HG03457 (cell line): Measurements from ENCODE around the gene PCSK5.

Source experiments
- ATAC-seq: cut with Tn5 transposase; IDR thresholded peaks from one replicate; pipeline ENCODE4 v1.9.1; 2021; ENCODE audit warnings: moderate number of reproducible peaks; ENCODE audit not compliant: unreplicated experiment

PCSK5 gene

DNA sequence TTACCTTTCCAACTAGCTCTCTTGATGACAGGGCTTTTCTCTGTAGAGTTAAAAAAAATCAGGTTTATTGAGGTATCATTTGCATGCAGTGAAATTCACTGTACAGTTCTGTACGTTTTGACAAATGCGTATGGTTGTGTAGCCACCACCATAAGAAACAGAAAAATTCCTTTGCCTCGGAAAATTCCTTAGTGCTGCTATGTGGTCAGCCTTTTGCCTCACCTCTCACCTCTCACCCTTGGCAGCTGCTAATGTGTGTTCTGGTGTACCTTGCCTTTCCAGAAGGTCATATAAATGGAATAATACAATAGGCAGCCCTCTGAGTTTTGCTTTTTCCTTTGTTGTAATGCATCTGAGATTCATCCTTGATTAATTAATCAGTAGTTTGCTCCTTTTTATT is 28.4 kb downstream of the PCSK5 start:
- no peak for ATAC-seq

DNA sequence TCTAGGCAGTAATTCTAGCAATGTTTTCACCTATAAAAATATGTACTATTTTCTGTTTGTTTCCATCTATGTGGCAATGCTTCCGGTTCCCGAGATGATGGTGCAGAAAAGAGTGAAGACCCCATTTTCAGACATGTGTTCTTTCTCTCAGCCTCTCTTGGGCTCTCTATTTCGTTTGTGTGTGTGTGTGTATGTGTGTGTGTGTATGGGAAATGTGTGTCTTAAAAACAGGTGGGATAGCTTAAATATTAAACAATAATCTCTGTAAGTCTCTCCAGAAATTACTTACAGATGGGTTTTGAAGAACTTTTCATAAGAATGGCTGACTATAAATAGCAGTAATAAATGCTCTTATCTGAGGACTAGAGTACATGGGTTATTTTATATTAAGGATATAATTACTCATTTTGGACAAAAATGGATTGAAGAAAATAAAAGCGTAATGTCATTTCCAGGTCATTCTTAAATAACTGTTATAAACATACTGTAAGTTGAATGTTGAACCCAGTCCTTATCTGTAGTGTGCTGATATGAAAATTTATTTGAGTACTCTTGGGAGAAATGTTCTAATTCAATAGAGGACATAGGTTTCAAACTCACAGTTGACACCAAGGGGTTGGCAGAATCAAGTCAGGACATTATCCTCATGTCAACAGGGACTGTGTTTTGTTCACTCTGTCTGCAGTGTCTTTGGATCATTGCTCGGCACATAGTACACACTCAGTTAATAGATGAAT is 31.1 kb downstream of the PCSK5 start:
- ATAC-seq: no peak

DNA sequence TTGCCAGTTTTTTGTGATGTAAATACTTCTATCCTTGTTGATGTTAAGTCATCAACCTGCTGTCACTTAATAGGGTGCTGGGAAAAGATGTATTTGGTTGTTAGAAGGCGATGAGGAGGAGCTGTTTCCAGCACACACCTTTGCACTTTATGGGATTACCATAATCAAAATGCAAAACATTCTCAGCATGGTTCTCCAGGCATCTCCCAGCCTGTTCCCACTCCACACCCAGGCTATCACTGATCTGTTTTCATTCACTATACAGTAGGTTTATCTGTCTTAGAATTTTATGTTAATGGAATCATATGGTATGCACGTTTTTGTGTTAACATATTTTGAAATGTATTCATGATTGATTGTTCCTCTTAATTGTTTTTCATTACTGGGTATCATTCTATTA is 35.9 kb downstream of the PCSK5 start:
- no peak for ATAC-seq

DNA sequence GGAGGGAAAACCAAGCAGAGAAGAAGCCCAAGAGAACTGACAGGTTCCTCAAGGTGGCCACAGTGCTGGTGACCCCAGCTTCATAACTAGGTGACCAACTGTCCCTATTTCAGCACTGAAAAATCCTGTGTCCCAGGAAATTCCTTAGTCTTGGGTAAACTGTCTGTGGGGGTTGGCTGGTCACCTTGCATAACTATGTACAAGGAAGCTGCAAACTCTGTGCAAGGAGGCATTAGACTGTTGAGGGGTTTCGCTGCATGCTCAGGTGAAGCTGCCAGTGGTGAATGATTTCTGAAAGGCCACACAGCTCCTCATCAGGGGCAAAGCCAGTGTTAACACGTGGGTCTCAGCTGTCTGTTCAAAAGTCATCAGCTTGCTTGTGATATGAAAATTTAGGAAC is 36.9 kb downstream of the PCSK5 start:
- ATAC-seq: no peak

DNA sequence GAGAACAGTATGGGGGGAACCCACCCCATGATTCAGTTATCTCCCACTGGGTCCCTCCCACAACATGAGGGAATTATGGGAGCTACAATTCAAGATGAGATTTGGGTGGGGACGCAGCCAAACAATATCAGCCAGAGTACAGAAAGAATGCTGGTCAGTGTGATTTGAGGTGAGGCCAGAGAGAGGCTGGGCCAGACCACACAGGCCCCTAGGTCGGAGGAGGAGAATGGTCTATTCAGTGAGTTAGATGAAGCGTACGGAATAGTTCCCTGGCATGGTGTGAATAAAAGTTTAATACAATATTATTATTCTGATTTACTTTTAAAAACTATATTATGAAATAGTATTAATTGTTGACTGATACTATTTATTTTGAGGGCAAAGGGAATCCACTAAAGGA is 39.7 kb downstream of the PCSK5 start:
- no peak for ATAC-seq

DNA sequence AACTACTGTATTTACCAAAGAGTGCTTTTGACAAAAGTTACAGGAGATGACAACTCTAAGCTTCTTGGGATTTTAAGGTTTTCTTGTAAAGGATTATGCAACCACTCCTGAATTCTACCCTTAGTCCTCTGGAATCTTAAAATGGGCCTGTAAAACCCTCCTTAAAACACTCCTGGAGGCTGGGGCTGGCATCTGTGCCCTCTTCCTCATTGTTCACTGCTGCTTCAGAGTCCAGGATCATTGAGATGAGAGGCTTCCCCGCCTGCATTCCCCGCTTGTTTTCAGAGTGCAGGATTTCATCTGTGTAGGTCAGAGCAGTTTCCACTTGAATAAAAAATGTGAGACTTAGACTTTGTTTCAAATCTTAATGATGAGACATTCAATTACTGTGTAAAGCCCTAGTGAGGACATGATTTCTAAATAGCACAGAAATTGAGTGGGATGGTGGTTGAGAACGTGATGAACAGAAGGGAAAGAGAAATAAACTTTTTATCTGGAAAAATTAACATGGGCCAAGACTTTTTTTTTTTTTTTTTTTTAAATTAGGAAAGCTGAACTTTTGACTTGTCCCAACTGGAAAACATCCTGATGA is 40.4 kb downstream of the PCSK5 start:
- no peak for ATAC-seq

DNA sequence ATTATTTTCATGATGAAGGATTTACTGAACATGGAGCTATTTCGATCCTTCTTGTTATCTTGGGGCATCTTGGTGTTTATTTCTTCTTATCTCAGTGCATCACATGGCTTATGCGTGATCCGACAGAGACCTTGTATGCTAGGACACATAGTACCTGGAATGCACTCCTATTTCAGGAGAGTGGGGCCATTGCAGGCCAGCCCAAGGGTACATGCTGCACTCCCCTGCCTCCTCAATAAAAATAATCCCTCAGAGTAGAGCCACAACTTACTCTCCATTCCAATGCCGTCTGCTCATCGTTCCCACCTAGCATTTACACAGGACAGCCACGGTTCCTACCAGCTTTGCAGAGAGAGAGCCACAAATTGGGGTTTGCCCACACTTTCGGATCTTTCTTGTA is 43.5 kb downstream of the PCSK5 start:
- ATAC-seq: no peak

DNA sequence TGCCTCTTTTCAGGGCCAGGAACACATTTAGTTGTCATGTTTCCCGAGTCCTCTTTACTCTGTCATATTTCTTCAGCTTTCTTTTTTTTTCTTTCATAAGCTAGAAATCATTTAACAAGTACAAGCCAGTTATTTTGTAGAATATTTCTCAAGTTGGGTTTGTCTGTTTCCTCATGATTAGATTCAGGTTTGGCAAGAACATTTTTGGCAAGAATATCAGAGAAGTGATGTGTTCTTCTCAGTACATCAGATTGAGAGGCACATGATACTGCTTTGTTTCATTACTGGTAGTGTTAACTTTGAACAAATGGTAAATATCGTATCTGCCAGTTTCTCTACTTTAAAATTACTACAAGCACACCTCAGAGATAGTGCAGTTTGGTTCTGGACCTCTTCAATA is 45.1 kb downstream of the PCSK5 start:
- ATAC-seq: no peak

DNA sequence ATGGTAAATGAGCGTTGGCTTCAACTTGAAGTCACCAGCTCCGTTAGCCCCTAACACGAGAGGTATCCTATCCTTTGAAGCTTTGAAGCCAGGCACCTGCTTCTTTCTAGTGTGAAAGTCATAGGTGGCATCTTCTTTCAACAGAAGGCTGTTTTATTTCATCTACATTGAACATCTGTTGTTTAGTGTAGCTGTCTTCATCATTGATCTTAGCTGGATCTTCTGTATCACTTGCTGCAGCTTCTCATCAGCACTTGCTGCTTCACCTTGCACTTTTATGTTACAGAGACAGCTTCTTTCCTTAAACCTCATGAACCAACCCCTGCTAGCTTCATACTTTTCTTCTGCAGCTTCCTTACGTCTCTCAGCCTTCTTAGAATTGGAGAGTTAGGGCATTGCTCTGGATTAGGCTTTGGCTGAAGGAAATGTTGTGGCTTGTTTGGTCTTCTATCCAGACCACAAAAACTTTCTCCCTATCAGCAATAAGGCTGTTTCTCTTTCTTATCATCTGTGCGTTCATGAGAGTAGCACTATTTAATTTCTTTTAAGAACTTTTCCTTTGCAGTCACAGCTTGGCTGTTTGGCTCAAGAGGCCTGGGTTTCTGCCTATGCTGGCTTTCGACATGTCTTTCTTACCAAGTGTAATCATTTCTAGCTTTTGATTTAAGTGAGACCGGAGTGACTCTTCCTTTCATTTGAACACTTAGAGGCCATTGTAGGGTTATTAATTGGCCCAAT is 47.2 kb downstream of the PCSK5 start:
- ATAC-seq: no peak

DNA sequence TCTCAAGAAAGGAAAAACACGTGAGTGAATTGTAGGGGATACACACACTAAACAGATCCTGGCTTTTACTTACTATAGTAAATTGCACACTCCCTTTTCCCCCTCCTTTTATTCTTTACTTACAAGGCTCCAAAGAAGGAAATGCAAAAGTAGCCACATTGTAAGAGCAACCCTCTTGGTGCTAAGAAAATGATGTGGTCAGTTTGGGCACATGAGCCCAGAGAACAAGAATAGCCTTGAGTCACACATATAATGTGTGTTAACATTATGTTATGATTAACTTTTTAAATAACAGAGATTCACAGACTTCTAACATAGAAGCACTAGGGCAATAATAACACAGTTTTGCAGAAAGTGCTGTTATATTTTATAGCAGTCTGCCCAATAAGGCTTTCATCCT is 48.5 kb downstream of the PCSK5 start:
- no peak for ATAC-seq

DNA sequence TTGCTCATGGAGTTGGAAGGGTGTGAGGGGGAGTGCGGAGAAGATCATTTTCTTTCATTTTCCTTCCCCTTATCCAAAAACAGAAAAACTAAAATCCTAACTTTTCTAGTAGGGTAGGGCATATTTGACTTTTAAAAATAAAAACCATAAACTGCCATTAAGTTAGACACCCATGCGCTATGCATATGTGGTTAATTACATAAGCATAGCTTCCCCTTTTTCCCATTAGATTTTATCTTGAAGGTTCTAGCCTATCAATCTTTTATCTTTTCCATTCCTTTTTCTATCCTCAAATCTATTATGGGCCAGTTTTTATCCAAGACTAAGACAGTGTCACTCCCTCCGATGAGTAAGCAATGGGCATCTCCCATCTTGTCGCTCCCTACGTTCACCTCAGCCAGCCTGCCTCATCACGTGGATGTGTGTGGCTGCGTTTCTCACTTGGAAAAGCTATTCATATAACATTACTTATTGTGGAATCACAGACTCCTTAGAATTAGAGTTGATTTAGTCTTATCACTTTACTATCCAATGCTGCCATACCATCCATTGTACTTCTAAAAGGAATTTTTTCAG is 49.2 kb downstream of the PCSK5 start:
- ATAC-seq: no peak

DNA sequence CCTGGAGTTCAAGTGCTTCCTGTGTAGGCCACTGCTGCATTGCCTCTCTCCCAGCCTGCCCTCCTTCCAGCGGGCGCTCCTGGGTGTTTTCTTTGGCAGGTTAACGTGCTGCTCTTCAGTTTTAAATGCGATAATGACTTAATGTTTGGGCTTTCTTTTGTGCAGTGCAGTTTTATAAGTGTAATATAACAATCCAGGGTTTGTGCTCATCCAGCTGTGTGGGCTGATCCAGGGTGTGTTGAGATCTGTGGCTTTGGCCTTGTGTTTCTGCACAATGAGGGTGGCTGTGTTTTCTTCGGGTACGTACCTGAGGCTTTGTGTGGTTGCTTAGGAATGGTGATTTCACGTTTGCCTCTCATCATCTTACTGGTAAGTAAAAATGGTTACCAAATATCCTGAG is 50.6 kb downstream of the PCSK5 start:
- ATAC-seq: no peak

DNA sequence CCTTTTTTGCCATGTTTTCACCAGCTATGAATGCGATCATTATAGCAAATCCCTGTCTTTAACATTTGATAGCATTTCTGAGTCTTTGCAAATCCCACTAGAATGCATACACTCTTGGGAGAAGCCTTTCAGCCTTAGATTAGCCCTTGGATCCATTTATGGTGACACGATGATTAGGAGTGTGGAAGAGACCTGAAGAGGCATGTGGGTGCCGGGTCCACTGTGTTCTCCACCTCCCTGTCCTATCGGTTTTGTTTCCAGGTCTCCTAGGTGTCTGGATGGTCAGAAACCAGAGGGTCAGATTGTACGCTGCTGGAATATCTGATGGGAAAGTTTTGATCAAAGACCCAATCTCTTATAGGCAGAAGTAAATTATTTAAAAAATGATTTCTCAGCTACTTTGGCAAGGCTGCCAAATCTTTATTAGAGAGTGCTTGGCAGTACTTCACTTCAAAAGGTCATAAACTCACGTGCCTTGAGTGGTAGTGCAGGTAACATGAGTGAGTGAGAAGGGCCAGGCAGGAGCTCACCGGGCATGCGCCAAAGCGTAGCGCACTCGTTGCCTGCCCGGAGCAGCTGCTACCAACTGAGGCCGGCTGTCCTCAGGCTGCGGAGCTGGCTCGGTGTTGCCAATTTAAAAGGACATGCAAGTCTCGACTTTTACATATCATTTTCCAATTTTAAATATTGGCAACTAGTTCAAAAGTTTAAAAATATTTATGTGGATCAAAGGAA is 51.3 kb downstream of the PCSK5 start:
- ATAC-seq: no peak

DNA sequence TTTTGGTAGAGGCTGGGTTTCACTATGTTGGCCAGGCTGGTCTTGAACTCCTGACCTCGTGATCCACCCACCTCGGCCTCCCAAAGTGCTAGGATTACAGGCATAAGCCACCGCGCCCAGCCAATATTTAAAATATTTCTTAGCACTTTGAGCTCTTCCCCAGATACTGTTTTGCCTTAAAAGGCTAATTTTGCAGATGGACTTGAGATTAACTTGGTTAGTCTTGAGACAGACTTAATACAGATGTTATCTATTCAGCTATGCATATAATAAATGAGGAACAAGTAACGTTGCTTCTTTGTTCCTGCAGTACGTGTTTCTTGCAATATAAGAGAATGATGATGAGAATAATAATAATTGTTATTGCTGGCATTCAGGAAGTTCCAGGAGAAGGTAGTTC is 56.3 kb downstream of the PCSK5 start:
- ATAC-seq: no peak

DNA sequence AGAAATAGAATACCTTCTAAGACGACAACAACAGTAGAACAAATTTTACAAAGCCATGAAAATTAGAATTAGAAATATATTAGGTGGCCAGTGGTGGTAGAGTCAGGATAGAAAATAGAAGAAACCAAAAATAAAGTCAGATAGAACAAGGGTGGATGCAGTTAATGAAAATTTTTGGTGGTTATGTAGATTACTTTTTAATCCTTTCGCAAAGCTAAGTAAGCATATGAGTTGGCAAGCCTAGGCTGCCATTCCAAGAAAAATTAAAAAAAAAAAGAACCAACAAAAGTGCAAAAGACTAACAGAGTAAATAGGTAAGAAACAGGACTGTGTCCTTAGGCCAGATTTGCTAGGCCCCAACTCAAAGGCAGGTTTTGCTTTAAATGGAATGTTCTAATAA is 56.8 kb downstream of the PCSK5 start:
- ATAC-seq: no peak

DNA sequence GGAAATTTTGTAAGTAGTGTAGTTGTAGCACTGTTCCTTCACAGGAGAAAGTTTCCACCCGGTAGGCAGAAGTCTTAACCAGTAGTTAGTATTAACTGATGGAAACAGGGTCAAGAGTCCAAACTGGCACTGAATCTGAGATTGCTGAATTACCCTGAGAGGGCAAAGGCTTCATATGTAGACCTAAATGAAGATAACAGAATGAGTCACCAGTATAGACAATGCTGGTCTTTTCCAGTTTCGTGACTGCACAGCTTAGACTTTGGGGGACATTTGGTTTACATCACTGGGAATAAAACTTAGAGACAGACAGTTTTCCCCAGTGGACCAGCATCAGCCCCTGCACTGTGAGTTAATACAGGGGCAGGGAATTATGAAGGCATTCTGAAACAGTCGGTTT is 60.5 kb downstream of the PCSK5 start:
- ATAC-seq: no peak

DNA sequence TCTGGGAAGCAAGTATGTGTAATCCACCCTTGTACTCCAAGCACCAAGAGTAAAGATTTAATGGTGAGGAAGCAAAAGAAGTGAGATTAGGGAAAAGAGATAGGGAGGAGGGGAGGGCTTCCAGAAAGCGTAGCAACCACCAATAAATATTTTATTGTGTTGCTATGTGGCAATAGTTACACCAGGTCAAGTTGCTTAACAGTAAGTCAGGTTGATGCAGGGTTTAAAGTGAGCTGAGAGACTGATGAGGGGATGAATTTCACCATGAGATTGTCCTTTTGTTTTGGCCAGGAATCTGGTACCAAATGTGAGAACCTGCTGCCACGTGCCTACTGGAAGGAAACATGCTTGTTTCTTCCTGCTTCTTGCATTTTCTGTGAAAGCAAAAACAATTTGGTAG is 62.7 kb downstream of the PCSK5 start:
- no peak for ATAC-seq

DNA sequence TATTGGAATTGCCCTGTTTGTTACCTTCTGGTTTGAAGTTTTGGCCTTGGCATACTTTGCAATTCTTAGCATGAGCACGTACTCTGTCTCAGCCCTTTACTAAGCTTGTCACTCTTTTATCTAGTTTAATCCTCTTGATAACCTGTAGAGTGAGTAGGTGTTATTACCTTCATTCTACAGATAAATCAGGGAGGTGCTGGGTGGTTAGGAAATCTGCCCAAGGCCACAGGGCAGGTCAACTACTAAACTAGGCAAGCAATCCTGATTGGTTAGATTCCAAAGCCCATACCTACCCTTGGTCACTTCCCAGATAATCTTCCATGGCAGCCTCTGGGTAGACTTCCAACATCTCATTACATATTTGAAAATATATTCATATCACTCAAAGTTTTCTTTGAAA is 65.7 kb downstream of the PCSK5 start:
- no peak for ATAC-seq

DNA sequence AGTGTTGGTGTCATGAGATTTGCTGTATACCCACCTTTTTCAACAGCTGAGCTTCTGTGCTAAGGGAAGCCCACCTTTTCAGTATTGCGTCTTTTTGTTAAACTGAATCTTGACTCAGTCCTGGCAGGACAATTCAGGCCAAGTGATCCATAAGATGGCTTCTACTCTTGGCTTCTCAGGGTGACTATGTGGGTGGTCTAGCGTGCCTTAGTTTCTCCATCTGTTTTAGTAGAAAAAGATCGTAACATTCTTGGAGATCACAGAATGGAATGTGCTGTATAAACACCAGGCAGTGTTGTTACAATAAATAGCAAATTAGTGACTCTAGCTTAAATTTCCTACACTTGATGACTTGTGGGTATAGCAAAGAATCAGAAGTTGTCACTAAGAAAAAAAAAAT is 66.6 kb downstream of the PCSK5 start:
- ATAC-seq: no peak

DNA sequence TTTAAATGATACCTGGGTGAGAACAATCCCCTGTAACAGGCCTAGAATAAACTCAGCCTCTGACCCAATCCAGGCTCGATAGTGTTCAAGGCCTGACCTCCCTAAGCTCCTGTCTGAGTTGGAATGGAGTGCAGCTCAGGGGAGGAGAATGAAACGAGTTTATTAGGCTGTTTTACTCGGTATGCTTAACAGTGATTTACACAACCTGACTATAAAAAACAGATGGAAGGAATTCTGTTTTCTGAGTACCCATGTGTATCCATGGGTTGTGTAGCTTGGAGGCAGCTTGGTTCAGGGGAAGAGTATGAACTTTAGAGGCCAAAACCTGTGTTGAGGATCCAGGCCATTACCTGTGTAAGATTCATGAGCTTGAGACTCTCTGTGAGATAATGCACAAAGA is 67.8 kb downstream of the PCSK5 start:
- no peak for ATAC-seq

DNA sequence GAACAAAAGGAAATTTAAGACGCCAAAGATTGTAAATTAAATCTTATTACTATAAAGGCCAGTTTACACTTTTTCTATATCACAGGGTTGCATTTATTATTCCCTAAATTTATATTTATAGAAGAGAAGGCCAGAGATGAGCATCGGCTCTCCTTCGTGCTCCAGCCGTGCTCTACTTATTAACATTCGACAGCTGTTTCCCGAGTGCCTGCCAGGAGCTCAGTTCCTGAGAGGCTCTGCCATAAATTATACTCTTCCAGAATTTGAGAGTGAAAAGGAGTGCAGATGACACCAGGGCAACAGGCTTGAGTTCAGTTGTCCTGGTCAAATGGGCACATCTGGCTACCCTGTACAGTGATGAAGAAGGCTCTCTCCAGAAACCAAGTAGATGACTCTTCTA is 70.1 kb downstream of the PCSK5 start:
- ATAC-seq: no peak
